CD8-positive, alpha-beta memory T cell (primary cell): ENCODE results near the gene SLC13A2. TPM values are rescaled to one million over a fixed set of nuclear protein-coding genes. Genes with fewer than 3 reads are reported as not detected.
A peak's percentile ranks its signal among the peaks of the same experiment; 100 is the strongest.
"Not testable (repeated sequence)": the region's sequence is repeated elsewhere in the genome, so short reads cannot be mapped to it uniquely, and the experiment has no call there.

Experiments
- CTCF ChIA-PET: fragments of 350-600 bp; sonication (Branson Sonifier 250); formaldehyde crosslinking; loops from one replicate; lab custom pipeline; 2021; ENCODE audit warnings: antibody characterized with exemption; lab: Charles Lee
- POLR2A ChIA-PET: fragments of 350-600 bp; sonication (Branson Sonifier 250); formaldehyde crosslinking; loops from one replicate; lab custom pipeline; 2021; ENCODE audit warnings: antibody characterized with exemption; lab: Charles Lee
- DNase-seq, 5 donors: peaks; one replicate each; pipeline versions ENCODE4 v3.0.0 to v3.0.0-alpha.2; 2020 to 2022; ENCODE audit warnings: mixed read lengths in 1 of 5
- H3K27ac ChIP-seq: one replicate; pipeline ENCODE4 v1.7.0; 2013; ENCODE audit warnings: low read depth, mild to moderate bottlenecking, low read length, moderate library complexity
- H3K27me3 ChIP-seq: 2 replicates; pipeline ENCODE4 v1.7.0; 2013; ENCODE audit warnings: low read length, mild to moderate bottlenecking; ENCODE audit not compliant: insufficient read depth, poor library complexity, severe bottlenecking
- H3K36me3 ChIP-seq: 2 replicates; pipeline ENCODE4 v1.7.0; 2013; ENCODE audit warnings: mild to moderate bottlenecking, low read length, moderate library complexity; ENCODE audit not compliant: insufficient read depth
- H3K4me1 ChIP-seq: 2 replicates; pipeline ENCODE4 v1.7.0; 2013; ENCODE audit warnings: mild to moderate bottlenecking, low read length, moderate library complexity; ENCODE audit not compliant: insufficient read depth
- H3K4me3 ChIP-seq: 2 replicates; pipeline ENCODE4 v1.7.0; 2013; ENCODE audit warnings: mild to moderate bottlenecking, low read length
- H3K9me3 ChIP-seq: 2 replicates; pipeline ENCODE4 v1.7.0; 2013; ENCODE audit warnings: mild to moderate bottlenecking, low read length
- H3K27ac Mint-ChIP-seq, 8 donors: one replicate each; pipeline ENCODE4 v1.8.0; 2020 to 2021; ENCODE audit warnings: mixed read lengths in 8 of 8, mild to moderate bottlenecking in 6 of 8, inconsistent platforms in 3 of 8, moderate library complexity in 3 of 8
- H3K27me3 Mint-ChIP-seq, 2 donors: one replicate each; pipeline ENCODE4 v1.8.0; 2020 to 2021; ENCODE audit warnings: mixed read lengths in 2 of 2, mild to moderate bottlenecking in 1 of 2, moderate library complexity in 1 of 2
- H3K36me3 Mint-ChIP-seq, 3 donors: one replicate each; pipeline ENCODE4 v1.8.0; 2020 to 2021; ENCODE audit warnings: mixed read lengths in 3 of 3, inconsistent platforms in 1 of 3, mild to moderate bottlenecking in 1 of 3
- H3K4me1 Mint-ChIP-seq, 3 donors: one replicate each; pipeline ENCODE4 v1.8.0; 2020 to 2021; ENCODE audit warnings: mixed read lengths in 3 of 3, inconsistent platforms in 1 of 3, mild to moderate bottlenecking in 1 of 3
- H3K4me3 Mint-ChIP-seq, 7 donors: one replicate each; pipeline ENCODE4 v1.8.0; 2020 to 2021; ENCODE audit warnings: mixed read lengths in 7 of 7, mild to moderate bottlenecking in 6 of 7, moderate library complexity in 4 of 7, inconsistent platforms in 2 of 7
- H3K9me3 Mint-ChIP-seq, 5 donors: one replicate each; pipeline ENCODE4 v1.8.0; 2020 to 2022; ENCODE audit warnings: mixed read lengths in 5 of 5, mild to moderate bottlenecking in 3 of 5, moderate library complexity in 2 of 5, inconsistent platforms in 1 of 5
- polyA plus RNA-seq: library from polyadenylated mRNA; unstranded; fragments of 300-500 nt; fragmentation: Illumina TruSeq; gene quantifications from one replicate; pipeline ENCODE4 v1.2.3, GENCODE V29; 2021
- total RNA-seq, 2 experiments: library from RNA; stranded (reverse); gene quantifications; one replicate each; pipeline ENCODE4 v1.2.3, GENCODE V29; 2021

SLC13A2 gene
- total RNA-seq (not detected), polyA plus RNA-seq (not detected)

GRCh38 chr17:28473542-28473941 is at the start of gene SLC13A2:
SLC13A2 (plus strand) TSS chr17:28473644; CDS start chr17:28473713, 69 bp downstream.
- Histone ChIP-seq H3K4me3 (no peak within 1 kb of the TSS), H3K9me3 (no peaks in the 10 kb centered on the region), H3K36me3 (no peaks in the 10 kb centered on the region), H3K27me3 (no peaks in the 10 kb centered on the region), H3K4me1 (peaks cover 10% of the 10 kb centered on the region), H3K27ac (no peak within 1 kb of the TSS)
- CTCF ChIA-PET: no interaction called here
- no peak for DNase-seq
- H3K27ac Mint-ChIP-seq: peak within 1 kb of the TSS in 2 of 8 donors; percentile 20 to 43
- H3K4me1 Mint-ChIP-seq: peaks cover 3 to 13% (median 7%) of the 10 kb centered on the region in 3 donors
- no peaks in the 10 kb centered on the region for H3K9me3 Mint-ChIP-seq
- peaks cover 0 to 11% of the 10 kb centered on the region in 2 donors for H3K27me3 Mint-ChIP-seq
- POLR2A ChIA-PET: no interaction called here
- H3K36me3 Mint-ChIP-seq: no peaks in the 10 kb centered on the region
- no peak within 1 kb of the TSS for H3K4me3 Mint-ChIP-seq

- no peaks in the 10 kb centered on the region for H3K27me3 ChIP-seq
- no peaks in the 10 kb centered on the region for H3K9me3 Mint-ChIP-seq
- H3K27ac ChIP-seq: no peak overlapping the region
- no peak overlapping the region for H3K4me3 Mint-ChIP-seq
- ChIA-PET CTCF (no interaction called here), POLR2A (no interaction called here)
- no peak for DNase-seq
- H3K36me3 Mint-ChIP-seq: no peaks in the 10 kb centered on the region
- H3K4me1 ChIP-seq: no peaks in the 10 kb centered on the region
- H3K4me1 Mint-ChIP-seq: no peaks in the 10 kb centered on the region
- H3K36me3 ChIP-seq: no peaks in the 10 kb centered on the region
- H3K4me3 ChIP-seq: no peak overlapping the region
- no peak overlapping the region for H3K27ac Mint-ChIP-seq
- H3K27me3 Mint-ChIP-seq: peaks cover 2 to 17% of the 10 kb centered on the region in 2 donors
- H3K9me3 ChIP-seq: no peaks in the 10 kb centered on the region
Observed at GRCh38 chr17:28425206-28425605, 48.2 kb upstream of the SLC13A2 start.

GRCh38 chr17:28426081-28426519 is 47.3 kb upstream of the SLC13A2 start:
- no peaks in the 10 kb centered on the region for H3K36me3 ChIP-seq
- H3K36me3 Mint-ChIP-seq: no peaks in the 10 kb centered on the region
- POLR2A ChIA-PET: no interaction called here
- H3K4me3 Mint-ChIP-seq: no peak overlapping the region
- no peaks in the 10 kb centered on the region for H3K9me3 Mint-ChIP-seq
- H3K27me3 ChIP-seq: no peaks in the 10 kb centered on the region
- no peak overlapping the region for H3K27ac Mint-ChIP-seq
- no peaks in the 10 kb centered on the region for H3K4me1 ChIP-seq
- H3K9me3 ChIP-seq: no peaks in the 10 kb centered on the region
- H3K27me3 Mint-ChIP-seq: peaks cover 6 to 23% of the 10 kb centered on the region in 2 donors
- H3K27ac ChIP-seq: no peak overlapping the region
- H3K4me1 Mint-ChIP-seq: no peaks in the 10 kb centered on the region
- H3K4me3 ChIP-seq: no peak overlapping the region
- no peak for DNase-seq
- CTCF ChIA-PET: interaction anchor here (1.4 kb wide), 1 partner anchor 9 kb away, joined by 8 read pairs; no protein-coding TSS in a partner anchor

DNA sequence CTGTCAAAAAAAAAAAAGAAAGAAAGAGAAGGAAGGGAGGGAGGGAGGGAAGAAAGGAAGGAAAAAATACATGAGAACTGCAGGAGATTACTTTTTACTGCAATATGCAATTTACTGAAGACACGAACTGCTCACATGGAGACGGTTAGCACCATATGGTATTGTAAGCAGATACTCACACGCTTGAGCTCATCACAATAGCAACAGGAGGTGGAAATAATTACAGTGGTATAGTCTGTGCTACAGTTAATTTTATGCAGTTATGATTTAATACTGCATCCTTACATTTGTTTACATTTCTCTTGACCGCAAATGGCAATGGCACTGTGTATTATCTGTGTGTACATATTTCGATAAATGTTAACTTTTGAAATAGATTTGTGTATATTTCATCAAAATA is 46.1 kb upstream of the SLC13A2 start:
- H3K4me1 ChIP-seq: no peaks in the 10 kb centered on the region
- no peak for DNase-seq
- Mint-ChIP-seq H3K4me1 (no peaks in the 10 kb centered on the region), H3K36me3 (no peaks in the 10 kb centered on the region), H3K27ac (no peak overlapping the region), H3K4me3 (no peak overlapping the region), H3K9me3 (no peaks in the 10 kb centered on the region), H3K27me3 (peaks cover 6 to 31% of the 10 kb centered on the region in 2 donors)
- no peak overlapping the region for H3K4me3 ChIP-seq
- no peaks in the 10 kb centered on the region for H3K9me3 ChIP-seq
- ChIA-PET CTCF (interaction anchor here (1.4 kb wide), 1 partner anchor 11 kb away, joined by 3 read pairs; no protein-coding TSS in a partner anchor), POLR2A (no interaction called here)
- no peaks in the 10 kb centered on the region for H3K36me3 ChIP-seq
- no peaks in the 10 kb centered on the region for H3K27me3 ChIP-seq
- H3K27ac ChIP-seq: no peak overlapping the region

DNA sequence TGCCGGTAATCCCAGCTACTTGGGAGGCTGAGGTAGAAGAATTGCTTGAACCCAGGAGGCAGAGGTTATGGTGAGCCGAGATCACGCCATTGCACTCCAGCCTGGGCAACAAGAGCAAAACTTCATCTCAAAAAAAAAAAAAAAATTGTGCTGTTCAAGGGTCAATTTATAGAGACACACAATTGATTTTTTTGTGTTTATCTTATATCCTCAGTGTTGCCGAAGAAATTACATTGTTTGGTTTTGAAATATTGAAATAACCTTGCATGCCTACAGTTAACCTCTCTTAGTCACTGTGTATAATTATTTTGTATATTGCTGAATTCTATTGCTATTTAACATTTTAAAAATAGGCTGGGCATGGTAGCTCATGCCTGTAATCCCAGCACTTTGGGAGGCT is 45.5 kb upstream of the SLC13A2 start:
- CTCF ChIA-PET: interaction anchor here (1.4 kb wide), 1 partner anchor 11 kb away, joined by 3 read pairs; no protein-coding TSS in a partner anchor
- peaks cover 9 to 35% of the 10 kb centered on the region in 2 donors for H3K27me3 Mint-ChIP-seq
- H3K4me3 Mint-ChIP-seq, H3K4me1 Mint-ChIP-seq, H3K4me1 ChIP-seq, H3K27me3 ChIP-seq, H3K4me3 ChIP-seq, H3K9me3 ChIP-seq, DNase-seq, H3K36me3 ChIP-seq, H3K27ac ChIP-seq, H3K36me3 Mint-ChIP-seq, POLR2A ChIA-PET, H3K27ac Mint-ChIP-seq, H3K9me3 Mint-ChIP-seq: not testable (repeated sequence)

- Histone ChIP-seq H3K27ac (no peak overlapping the region), H3K27me3 (no peaks in the 10 kb centered on the region), H3K9me3 (no peaks in the 10 kb centered on the region), H3K36me3 (no peaks in the 10 kb centered on the region), H3K4me3 (no peak overlapping the region), H3K4me1 (no peaks in the 10 kb centered on the region)
- Mint-ChIP-seq H3K9me3 (no peaks in the 10 kb centered on the region), H3K4me3 (no peak overlapping the region), H3K4me1 (no peaks in the 10 kb centered on the region), H3K36me3 (no peaks in the 10 kb centered on the region), H3K27ac (no peak overlapping the region), H3K27me3 (peaks cover 8 to 27% of the 10 kb centered on the region in 2 donors)
- POLR2A ChIA-PET: no interaction called here
- DNase-seq: no peak
- CTCF ChIA-PET: no interaction called here
Observed at GRCh38 chr17:28433721-28434120, 39.7 kb upstream of the SLC13A2 start.

- H3K4me3 Mint-ChIP-seq, H3K36me3 Mint-ChIP-seq, H3K27me3 ChIP-seq, H3K4me1 Mint-ChIP-seq, CTCF ChIA-PET, H3K9me3 ChIP-seq, H3K4me1 ChIP-seq, H3K27ac Mint-ChIP-seq, DNase-seq, POLR2A ChIA-PET, H3K4me3 ChIP-seq, H3K36me3 ChIP-seq, H3K9me3 Mint-ChIP-seq, H3K27ac ChIP-seq: not testable (repeated sequence)
- H3K27me3 Mint-ChIP-seq: peaks cover 10 to 30% of the 10 kb centered on the region in 2 donors
Observed at GRCh38 chr17:28434326-28434725, 39.1 kb upstream of the SLC13A2 start.

GRCh38 chr17:28443901-28444638 is 29.4 kb upstream of the SLC13A2 start:
- H3K27me3 Mint-ChIP-seq: peaks cover 10 to 41% of the 10 kb centered on the region in 2 donors
- H3K9me3 Mint-ChIP-seq: peaks cover 0 to 2% (median 0%) of the 10 kb centered on the region in 5 donors
- Histone ChIP-seq H3K4me3 (no peak overlapping the region), H3K27me3 (no peaks in the 10 kb centered on the region), H3K4me1 (no peaks in the 10 kb centered on the region), H3K9me3 (no peaks in the 10 kb centered on the region), H3K27ac (no peak overlapping the region), H3K36me3 (no peaks in the 10 kb centered on the region)
- POLR2A ChIA-PET: no interaction called here
- no peaks in the 10 kb centered on the region for H3K4me1 Mint-ChIP-seq
- no peak for DNase-seq
- peaks cover 0 to 3% (median 0%) of the 10 kb centered on the region in 3 donors for H3K36me3 Mint-ChIP-seq
- H3K4me3 Mint-ChIP-seq: no peak overlapping the region
- CTCF ChIA-PET: no interaction called here
- no peak overlapping the region for H3K27ac Mint-ChIP-seq
